HG03442 (cell line): ENCODE results near the gene CARS2.

ENCODE experiments used
- ATAC-seq: cut with Tn5 transposase; IDR thresholded peaks from one replicate; pipeline ENCODE4 v1.9.1; 2021; ENCODE audit warnings: mild to moderate bottlenecking, moderate library complexity; ENCODE audit not compliant: unreplicated experiment

The CARS2 gene

DNA sequence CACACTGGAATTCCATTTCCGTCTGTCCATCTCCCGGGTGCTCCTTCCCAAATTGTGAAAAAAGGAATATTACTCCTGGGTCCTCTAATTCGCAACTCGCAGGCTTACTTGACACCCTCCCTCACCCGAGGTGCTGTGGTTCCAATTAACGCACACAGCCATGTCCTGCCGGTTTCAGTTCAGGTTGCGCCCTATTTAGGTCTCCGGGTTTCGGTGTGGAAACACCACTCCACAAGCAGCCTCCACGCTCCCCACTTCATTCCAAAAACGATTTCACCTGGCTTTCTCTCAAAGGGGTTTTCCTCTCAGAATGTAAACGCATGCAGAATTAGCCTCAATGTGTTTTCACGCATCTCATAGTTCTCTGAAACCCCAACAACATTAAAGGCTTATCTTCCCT is 52.6 kb downstream of the CARS2 start:
- ATAC-seq = no peak

DNA sequence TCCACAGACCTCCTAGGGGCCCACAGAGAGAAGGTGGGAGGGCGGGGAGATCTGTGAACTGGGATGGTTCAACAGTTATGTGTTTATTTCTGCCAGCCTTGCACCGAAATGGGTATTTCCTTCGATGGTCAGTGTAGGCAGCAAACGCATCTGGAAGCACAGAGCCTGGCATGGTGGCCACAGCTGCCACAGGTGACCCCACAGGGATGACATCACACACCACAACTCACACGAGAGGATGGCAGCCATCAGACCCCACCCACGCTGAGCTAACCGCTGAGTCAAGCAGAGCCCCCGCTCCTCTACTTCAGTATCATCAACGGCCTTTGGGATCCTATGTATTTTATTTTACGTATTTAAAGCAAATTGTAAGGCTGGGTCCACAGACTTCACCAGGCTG is 53.2 kb downstream of the CARS2 start:
- no peak for ATAC-seq

DNA sequence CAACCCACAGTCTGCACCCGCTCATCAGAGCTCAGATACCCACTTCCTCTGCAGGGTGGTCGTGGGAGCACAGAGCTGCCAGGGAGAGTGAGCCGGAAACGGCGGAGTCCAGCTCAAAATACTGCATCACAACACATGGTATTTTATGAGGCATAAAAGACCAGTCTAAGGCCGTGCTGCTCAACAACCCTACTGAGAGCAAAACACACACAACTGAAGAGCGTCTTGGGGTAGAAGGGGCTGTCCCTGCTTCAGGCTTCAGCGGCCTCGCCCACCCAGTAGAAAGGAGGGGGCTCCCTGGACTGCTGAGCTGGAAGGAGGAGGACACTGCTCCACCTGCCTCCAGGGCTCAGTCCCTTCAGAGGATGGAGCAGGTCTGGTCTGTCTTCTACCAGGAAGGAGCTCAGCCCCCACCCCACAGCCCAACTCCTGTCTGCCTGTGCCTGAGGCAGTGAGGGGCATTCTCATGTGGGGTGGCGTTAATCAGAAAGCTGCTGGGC is 53.6 kb downstream of the CARS2 start:
- no peak for ATAC-seq

GRCh38 chr13:110651726-110652230 is 54.1 kb downstream of the CARS2 start:
- no peak for ATAC-seq

GRCh38 chr13:110651271-110651670 is 54.6 kb downstream of the CARS2 start:
- no peak for ATAC-seq

GRCh38 chr13:110650436-110650835 is 55.5 kb downstream of the CARS2 start:
- ATAC-seq = no peak

DNA sequence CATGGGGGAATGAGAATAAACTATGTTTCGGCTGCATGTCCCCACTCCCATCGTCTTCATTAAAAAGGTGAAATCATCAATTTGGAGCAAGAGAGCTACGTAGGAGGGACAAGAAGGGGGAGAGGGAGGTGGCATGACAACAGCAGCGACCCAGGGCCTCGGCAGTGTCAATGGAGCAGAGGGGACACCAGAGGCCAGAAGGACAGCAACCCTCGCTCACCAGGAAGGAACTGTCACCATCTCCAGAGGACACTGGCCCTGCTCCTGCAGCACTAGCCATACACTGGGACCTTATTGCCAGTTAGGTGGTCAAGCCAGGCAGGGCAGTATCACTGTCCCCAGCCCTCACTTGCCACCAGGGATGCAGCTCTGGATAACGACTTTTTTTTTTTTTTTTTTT is 56.4 kb downstream of the CARS2 start:
- ATAC-seq = no peak

DNA sequence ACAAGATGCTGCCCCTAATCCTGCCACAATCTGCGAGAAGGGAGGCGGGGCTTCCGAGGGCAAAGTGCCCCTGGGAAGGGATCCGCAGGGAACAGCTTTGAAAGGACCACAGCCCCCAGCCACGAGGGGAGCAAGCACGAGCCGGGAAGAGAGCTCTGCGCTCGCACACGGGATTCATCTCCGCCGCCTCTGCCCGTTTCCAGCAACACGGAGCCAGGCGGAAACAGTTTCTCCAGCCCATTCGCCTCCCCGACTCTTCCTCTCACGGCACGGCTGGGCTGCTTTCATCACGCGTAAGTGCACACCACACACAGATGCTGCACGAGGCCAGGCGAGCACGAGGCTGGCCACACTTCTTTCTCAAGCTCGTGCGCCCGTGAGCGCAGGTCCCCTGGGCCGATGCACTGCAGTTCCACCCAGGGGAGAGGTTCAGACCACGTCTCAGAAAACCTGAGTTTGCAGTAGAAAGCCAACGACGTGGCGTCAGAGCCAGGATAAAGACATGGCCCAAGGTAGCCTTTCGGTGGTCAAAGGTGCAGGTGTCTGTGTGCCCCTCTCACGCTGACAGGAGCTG is 57.0 kb downstream of the CARS2 start:
- no peak for ATAC-seq

GRCh38 chr13:110648146-110648819 is 57.6 kb downstream of the CARS2 start:
- no peak for ATAC-seq

GRCh38 chr13:110647365-110647737 is 58.6 kb downstream of the CARS2 start:
- ATAC-seq = no peak

DNA sequence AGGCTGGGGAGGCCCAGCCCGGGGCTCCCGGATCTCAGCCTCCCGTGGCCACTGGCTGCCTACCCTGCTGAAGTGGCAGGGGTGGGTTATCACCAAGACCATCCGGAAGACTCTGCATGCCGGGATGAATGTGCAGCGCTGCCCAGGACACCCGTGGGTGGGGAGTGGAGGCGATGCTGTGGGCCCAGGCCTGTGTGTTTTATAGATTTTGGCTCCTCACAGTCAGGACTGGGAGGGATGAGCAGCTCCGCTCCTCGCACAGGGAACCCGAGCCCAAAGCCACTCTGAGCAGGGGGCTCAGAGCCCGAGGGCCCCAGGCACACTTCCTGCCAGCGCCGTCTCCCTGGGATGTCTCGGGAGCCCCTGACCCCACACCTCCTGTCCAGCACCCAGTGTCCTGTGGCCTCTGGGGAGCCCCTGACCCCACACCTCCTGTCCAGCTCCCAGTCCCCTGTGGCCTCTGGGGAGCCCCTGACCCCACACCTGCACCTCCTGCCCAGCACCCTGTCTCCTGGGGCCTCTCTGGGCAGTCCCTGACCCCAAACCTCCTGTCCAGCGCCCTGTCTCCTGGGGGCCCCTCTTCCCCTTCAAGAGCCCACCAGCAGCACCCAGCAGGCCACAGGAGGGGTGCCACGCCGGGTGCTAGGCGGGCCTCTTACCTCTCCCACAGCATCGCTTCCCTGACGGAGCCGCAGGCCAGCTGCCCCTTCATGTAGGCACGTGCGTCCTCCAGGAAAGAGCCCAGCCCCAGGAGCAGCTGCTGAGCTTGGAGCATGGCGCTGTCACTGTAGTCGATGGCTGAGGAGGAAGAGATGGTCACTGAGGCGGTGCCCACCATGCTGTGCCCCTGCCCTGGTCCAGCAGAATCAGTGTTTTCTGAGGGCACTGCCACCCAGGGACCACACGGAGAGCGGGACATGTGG is 59.2 kb downstream of the CARS2 start:
- no peak for ATAC-seq

- no peak for ATAC-seq
These were observed 60.2 kb downstream of the CARS2 start for GRCh38 chr13:110645750-110646149.

- ATAC-seq = peak; percentile 82
These were observed 60.9 kb downstream of the CARS2 start for GRCh38 chr13:110644892-110645521.

DNA sequence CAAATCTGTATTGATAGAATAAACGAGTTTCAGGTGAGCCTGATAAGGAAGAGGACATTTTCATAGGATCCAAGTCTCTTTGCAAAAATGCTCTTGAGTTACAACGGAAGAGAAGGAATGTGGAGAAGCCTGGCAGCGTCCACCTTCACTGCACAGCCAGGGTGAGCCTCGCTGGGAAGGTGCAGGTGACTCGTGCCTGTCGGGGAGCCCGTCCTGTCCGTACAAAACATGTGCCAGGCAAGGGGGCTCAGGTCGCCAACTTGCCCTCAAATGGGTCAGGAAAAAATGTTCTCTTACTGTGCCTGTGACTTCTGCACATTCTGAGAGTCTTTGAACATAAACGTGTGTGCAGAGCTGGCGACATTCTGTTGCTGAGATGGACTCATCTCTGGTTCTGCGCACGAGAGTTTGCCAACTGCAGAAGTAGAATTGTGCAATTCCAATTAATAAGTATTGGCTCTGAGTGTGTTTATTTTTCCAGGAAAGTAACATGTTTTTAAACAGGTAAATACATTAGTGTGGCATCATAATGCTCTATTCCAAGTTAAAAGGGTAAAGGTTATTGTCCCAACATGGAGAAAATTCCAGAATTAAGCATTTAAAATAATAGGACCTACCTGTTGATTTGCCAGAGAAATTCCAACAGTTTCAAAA is 62.0 kb downstream of the CARS2 start:
- no peak for ATAC-seq

- no peak for ATAC-seq
These were observed 62.6 kb downstream of the CARS2 start for GRCh38 chr13:110643324-110643723.

GRCh38 chr13:110642291-110642981 is 63.5 kb downstream of the CARS2 start:
- no peak for ATAC-seq

DNA sequence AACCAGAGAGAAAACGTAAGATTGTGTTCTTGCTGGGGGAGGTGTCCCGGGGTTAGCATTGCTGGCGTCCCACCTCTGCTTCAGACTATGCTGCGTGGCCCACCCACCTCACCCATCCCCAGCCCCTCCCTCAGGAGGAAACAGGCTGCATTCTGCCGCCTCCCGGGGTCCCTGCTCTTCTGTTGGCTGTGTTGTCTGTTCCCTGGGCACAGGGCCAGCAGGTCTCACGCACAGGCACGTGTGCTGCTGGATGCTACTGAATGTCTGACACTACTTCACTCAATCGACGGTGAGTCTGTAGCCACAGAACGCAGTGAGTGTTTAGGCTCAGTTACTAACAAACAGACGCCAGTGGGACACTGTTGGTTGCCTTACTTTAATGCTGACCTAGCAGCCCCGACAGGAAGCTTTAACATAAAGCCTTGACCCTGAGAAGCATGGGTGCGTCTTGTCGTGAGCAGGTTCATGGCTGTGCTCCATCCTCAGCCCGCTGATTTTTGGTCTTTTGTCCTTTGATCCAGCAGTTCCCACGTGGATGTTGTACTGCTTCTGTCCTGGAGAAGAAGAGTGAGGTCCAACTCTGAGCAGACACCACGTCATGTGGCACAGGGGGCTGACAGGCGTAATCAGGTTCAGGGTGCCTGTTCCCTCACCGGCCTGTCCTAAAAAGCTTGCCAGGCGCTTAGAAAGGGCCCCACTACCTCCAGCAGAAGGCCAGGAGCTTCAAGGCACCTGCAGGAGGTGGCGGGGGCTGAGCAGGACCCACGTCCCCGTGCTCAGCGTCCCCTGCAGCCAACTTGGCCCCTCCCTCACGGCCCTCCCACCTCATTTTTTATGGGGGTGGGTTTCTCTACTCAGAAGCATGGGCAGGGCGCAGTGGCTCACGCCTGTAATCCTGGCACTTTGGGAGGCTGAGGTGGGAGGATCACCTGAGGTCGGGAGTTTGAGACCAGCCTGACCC is 64.6 kb downstream of the CARS2 start:
- no peak for ATAC-seq

- no peak for ATAC-seq
These were observed 65.3 kb downstream of the CARS2 start for GRCh38 chr13:110640591-110641029.

- no peak for ATAC-seq
These were observed 66.0 kb downstream of the CARS2 start for GRCh38 chr13:110639935-110640334.
